Chondrocyte (in vitro differentiated cells): ENCODE data around the gene HLA-DPA1. TPM values are rescaled to one million over a fixed set of nuclear protein-coding genes. Genes with fewer than 3 reads are reported as not detected.

Experiments used
- DNase-seq: peaks from one replicate; pipeline ENCODE4 v3.0.0; 2021; ENCODE audit warnings: mixed read lengths, low spot score
- H3K27ac Mint-ChIP-seq: one replicate; pipeline ENCODE4 v1.8.0; 2021; ENCODE audit warnings: mild to moderate bottlenecking, moderate library complexity, mixed read lengths; ENCODE audit not compliant: unreplicated experiment
- H3K27me3 Mint-ChIP-seq: 2 replicates; pipeline ENCODE4 v1.8.0; 2021; ENCODE audit warnings: low read depth, mixed read lengths
- H3K36me3 Mint-ChIP-seq: 2 replicates; pipeline ENCODE4 v1.8.0; 2021; ENCODE audit warnings: low read depth, mixed read lengths
- H3K4me1 Mint-ChIP-seq: 2 replicates; pipeline ENCODE4 v1.8.0; 2021; ENCODE audit warnings: low read depth, mild to moderate bottlenecking, mixed read lengths
- H3K4me3 Mint-ChIP-seq: one replicate; pipeline ENCODE4 v1.8.0; 2021; ENCODE audit warnings: mild to moderate bottlenecking, moderate library complexity, mixed read lengths; ENCODE audit not compliant: unreplicated experiment
- H3K9me3 Mint-ChIP-seq: 2 replicates; pipeline ENCODE4 v1.8.0; 2021; ENCODE audit warnings: low read depth, mixed read lengths
- CTCF ChIP-seq: fragments of 200-600 bp; sonication (generic); IDR thresholded peaks from 2 replicates; pipeline ENCODE4 v1.5.0; 2021; ENCODE audit warnings: antibody characterized with exemption, mild to moderate bottlenecking, moderate library complexity
- total RNA-seq: library from RNA; stranded (reverse); gene quantifications from 3 replicates; pipeline ENCODE4 v1.2.1, GENCODE V29; 2021

HLA-DPA1 gene
- total RNA-seq, 1 donor from 2014 or later = 1.3 TPM

GRCh38 chr6:33116841-33117711, 43.6 kb upstream of the HLA-DPA1 start:
- no peak overlapping the region for H3K27ac Mint-ChIP-seq
- H3K9me3 Mint-ChIP-seq = no peaks in the 10 kb centered on the region
- peak overlapping the region; percentile 42 for H3K4me3 Mint-ChIP-seq
- H3K36me3 Mint-ChIP-seq = no peaks in the 10 kb centered on the region
- peaks cover 88% of the 10 kb centered on the region for H3K27me3 Mint-ChIP-seq
- no peak for TF ChIP-seq CTCF
- DNase-seq = no peak
- peaks cover 14% of the 10 kb centered on the region for H3K4me1 Mint-ChIP-seq

GRCh38 chr6:33116417-33116816, 43.0 kb upstream of the HLA-DPA1 start:
- H3K9me3 Mint-ChIP-seq = no peaks in the 10 kb centered on the region
- DNase-seq = no peak
- no peaks in the 10 kb centered on the region for H3K36me3 Mint-ChIP-seq
- H3K4me1 Mint-ChIP-seq = peaks cover 14% of the 10 kb centered on the region
- peaks cover 88% of the 10 kb centered on the region for H3K27me3 Mint-ChIP-seq
- peak overlapping the region; percentile 42 for H3K4me3 Mint-ChIP-seq
- no peak for TF ChIP-seq CTCF
- H3K27ac Mint-ChIP-seq = no peak overlapping the region

- TF ChIP-seq CTCF = no peak
- H3K4me3 Mint-ChIP-seq = no peak overlapping the region
- DNase-seq = no peak
- peaks cover 14% of the 10 kb centered on the region for H3K4me1 Mint-ChIP-seq
- no peaks in the 10 kb centered on the region for H3K36me3 Mint-ChIP-seq
- H3K27ac Mint-ChIP-seq = no peak overlapping the region
- H3K27me3 Mint-ChIP-seq = peaks cover 89% of the 10 kb centered on the region
- H3K9me3 Mint-ChIP-seq = no peaks in the 10 kb centered on the region
Observed at GRCh38 chr6:33114406-33114805, 41.0 kb upstream of the HLA-DPA1 start.

GRCh38 chr6:33113755-33114154, 40.3 kb upstream of the HLA-DPA1 start:
- peaks cover 88% of the 10 kb centered on the region for H3K27me3 Mint-ChIP-seq
- H3K9me3 Mint-ChIP-seq = no peaks in the 10 kb centered on the region
- TF ChIP-seq CTCF = no peak
- no peaks in the 10 kb centered on the region for H3K36me3 Mint-ChIP-seq
- H3K4me3 Mint-ChIP-seq = no peak overlapping the region
- no peak for DNase-seq
- H3K4me1 Mint-ChIP-seq = peaks cover 14% of the 10 kb centered on the region
- H3K27ac Mint-ChIP-seq = no peak overlapping the region

GRCh38 chr6:33112148-33112547, 38.7 kb upstream of the HLA-DPA1 start:
- peaks cover 86% of the 10 kb centered on the region for H3K27me3 Mint-ChIP-seq
- no peak for TF ChIP-seq CTCF
- no peaks in the 10 kb centered on the region for H3K9me3 Mint-ChIP-seq
- H3K27ac Mint-ChIP-seq = no peak overlapping the region
- H3K36me3 Mint-ChIP-seq = no peaks in the 10 kb centered on the region
- no peak overlapping the region for H3K4me3 Mint-ChIP-seq
- peaks cover 8% of the 10 kb centered on the region for H3K4me1 Mint-ChIP-seq
- DNase-seq = no peak
